Measurements from ENCODE around the gene NT5C1A.
A peak's percentile ranks its signal among the peaks of the same experiment; 100 is the strongest.

The NT5C1A gene

GRCh38 chr1:39635871-39636210 lies 36.1 kb downstream of the NT5C1A start:
- no peak for DNase-seq (ENCODE audit: low read depth)

GRCh38 chr1:39635205-39635870 lies 36.6 kb downstream of the NT5C1A start:
- no peak for DNase-seq (ENCODE audit: low read depth)

GRCh38 chr1:39633422-39633821 lies 38.5 kb downstream of the NT5C1A start:
- no peak for DNase-seq (ENCODE audit: low read depth)

- peak; percentile 45 for DNase-seq (ENCODE audit: low read depth)
Observed at GRCh38 chr1:39632682-39633417, 39.1 kb downstream of the NT5C1A start.

- no peak for DNase-seq (ENCODE audit: low read depth)
Observed at GRCh38 chr1:39632323-39632681, 39.6 kb downstream of the NT5C1A start.

DNA sequence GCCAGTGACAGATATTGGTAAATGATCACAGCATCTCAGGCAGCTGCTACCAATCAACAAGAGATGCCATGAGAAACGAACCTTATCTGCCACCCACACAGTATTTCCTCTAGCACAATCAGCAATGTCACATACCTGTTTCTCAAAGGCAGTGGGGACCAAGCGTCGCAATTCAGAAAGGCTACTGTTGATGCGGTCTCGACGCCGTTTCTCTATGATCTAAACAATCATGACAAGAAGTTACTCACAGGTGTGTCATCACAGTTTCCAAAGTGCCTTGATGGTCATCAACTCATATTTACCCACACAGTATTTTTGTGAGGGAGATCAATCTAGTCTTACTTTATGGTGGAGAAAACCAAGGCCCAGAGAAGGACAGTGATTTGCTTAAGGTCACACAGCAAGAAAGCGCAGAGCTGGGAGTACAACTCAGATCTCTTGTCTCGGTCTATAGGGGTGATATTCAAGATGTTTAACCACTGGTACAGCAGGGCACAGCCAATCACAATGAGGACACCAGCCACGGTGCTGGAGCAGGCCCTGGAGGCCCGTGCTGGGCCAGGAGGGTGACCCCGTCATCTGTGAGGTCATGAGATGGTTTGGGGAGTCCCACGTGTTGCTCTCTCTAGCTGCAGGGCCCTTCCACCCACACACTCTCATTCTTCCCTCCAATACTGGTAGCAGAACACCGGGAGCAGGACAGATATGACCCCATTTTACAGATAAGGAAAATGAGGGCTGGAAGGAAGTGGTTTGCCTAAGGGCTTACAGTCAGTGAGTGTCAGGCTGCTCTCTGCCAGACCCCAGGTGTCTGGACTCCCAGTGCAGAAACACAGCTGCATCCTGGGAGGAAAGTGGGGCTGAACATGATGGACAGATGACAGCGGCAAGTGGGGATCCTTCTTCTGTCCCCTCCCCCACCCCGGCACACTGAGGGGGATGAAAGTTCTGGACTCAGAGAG lies 40.3 kb downstream of the NT5C1A start:
- no peak for DNase-seq (ENCODE audit: low read depth)

GRCh38 chr1:39628807-39629350 lies 43.0 kb downstream of the NT5C1A start:
- no peak for DNase-seq (ENCODE audit: low read depth)

GRCh38 chr1:39626646-39627045 lies 45.3 kb downstream of the NT5C1A start:
- no peak for DNase-seq (ENCODE audit: low read depth)

DNA sequence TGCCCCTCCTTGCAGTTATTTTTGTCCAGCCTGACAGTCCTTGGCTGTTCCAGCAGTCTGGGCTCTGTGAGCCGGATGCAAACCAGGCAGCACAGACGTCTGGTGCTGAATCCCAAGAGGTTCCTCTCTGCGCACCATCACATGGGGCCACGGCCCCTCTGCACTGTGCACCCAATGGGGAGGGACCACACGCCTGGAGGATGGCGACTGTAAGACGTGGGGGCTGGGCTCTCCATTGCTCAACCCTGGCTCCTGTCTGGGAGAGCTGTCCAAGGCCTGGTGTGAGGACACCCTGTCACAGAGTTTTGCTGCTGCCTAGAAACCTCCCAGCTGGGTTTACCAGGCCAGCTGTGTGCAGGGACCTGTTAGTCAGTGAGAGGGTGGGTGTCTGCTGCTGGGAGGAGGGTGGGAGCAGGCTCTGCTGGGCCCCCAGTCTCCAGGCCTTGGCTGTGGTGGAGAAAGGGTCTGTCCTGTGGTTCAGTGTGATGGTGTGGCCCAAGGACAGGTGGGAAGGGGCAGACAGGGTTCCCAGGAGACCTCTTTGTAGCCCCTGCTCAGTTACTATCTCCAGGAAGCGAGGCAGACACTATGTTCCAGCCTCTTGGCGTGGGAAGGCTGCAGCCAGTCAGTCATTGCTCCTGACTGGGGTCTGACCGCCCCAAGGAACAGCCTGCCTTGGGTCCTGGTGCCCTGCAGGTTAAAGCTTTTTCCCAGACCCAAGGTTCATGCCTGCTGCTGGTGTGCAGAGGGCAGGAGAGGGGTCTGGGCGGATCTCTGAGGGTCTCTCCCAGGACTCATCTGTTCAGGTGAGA lies 46.2 kb downstream of the NT5C1A start:
- DNase-seq (ENCODE audit: low read depth): peak; percentile 62

DNA sequence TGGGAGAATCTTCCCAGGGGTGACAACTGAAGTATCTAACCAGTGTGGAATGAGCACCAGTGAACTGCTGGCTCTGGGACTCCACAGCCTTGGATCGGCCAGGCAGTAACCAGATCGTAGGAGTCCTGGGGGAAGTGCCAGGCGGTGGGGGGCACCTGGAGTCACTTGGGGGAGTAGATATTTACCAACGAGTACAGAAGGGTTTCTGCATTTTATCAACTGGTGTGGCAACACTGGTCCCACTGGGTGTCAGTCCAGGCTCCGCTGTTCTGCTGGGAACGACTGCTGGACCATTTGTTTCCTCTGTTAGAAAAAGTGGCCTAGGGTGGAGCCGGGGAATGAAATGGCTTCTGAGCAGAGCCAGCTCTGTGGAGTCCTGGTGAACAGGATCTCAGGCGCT lies 46.9 kb downstream of the NT5C1A start:
- DNase-seq (ENCODE audit: low read depth): no peak

- no peak for DNase-seq (ENCODE audit: low read depth)
Observed at GRCh38 chr1:39623053-39623452, 48.9 kb downstream of the NT5C1A start.

DNA sequence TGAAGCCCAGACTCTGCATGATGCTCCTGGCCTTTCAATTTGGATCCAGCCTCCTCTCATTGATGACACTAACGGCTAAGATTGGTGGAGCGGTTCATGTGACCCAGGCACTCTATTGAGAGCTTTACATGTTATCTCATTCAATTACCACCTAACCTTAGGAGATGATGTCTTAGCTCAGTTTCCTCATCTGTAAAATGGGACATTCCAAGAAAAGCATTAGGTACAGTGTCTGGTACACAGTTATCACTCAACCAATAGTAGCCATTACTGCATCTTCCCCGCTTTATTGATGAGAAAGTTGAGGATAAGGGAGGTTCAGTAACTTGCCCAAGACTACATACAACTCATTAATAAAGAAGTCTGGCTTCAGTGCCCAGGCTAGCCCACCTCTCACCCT lies 49.5 kb downstream of the NT5C1A start:
- no peak for DNase-seq (ENCODE audit: low read depth)

DNA sequence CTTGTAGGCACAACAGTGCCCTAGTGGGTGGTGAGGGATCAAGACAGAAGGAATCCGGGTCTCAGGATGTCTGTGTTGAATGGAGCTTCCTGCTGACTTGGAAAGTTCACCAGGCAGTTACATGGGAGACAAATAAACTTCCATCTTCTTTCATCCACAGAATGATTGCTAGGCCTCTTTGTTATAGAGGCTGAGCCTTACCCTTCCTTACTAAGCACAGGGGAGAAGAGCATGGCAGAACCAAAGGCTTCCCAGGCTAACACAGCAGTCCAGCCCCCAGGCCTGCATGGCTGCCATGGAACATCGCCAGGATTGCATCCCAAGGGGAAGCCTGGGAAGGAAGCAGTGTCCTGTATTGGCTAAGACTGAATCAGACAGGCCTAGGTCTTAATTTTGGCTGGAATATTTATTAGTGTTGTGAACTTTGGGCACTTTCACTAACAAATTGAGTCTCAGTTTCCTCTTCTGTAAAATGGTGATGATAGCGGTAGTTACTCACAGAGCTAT lies 51.2 kb downstream of the NT5C1A start:
- no peak for DNase-seq (ENCODE audit: low read depth)

GRCh38 chr1:39617488-39618049 lies 54.3 kb downstream of the NT5C1A start:
- DNase-seq (ENCODE audit: low read depth): no peak

- no peak for DNase-seq (ENCODE audit: low read depth)
Observed at GRCh38 chr1:39615086-39615673, 56.7 kb downstream of the NT5C1A start.

DNA sequence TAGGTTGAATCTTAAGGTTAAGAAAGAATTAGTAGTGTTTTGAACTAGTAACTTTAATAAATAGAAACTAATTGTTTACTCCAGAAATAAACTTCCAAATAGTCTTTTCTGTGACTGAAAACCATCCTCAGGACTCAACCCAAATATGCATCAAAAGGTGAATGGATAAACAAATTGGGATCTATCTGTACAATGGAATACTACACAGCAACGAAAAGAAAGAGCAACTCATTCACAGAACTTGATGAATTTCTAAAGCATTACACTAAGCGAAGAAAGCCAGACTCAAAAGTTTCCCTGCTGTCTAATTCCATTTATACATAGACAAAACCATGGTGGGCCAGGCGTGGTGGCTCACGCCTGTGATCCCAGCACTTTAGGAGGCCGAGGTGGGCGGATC lies 57.4 kb downstream of the NT5C1A start:
- DNase-seq (ENCODE audit: low read depth): no peak

DNA sequence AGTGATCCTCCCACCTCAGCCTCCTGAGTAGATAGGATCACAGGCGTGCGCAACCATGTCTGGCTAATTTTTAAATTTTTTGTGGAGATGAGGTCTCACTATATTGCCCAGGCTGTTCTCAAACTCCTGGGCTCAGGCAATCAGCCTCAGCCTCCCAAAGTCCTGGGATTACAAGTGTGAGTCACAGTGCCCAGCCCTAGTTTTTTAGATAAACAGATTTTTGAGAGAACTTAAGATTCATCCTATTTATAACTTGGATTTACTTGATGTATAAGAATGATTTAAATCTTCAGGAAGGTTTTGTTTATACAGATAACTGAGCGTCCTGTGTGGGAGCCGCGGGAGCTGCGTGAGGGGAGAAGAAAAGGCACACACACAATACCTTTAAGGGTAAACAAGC lies 58.7 kb downstream of the NT5C1A start:
- DNase-seq (ENCODE audit: low read depth): no peak

- peak; percentile 20 for DNase-seq (ENCODE audit: low read depth)
Observed at GRCh38 chr1:39609618-39610331, 62.1 kb downstream of the NT5C1A start.

All from fibroblast of gingiva (primary cell).